ENCODE measurements around the gene TRAPPC12.

DNA sequence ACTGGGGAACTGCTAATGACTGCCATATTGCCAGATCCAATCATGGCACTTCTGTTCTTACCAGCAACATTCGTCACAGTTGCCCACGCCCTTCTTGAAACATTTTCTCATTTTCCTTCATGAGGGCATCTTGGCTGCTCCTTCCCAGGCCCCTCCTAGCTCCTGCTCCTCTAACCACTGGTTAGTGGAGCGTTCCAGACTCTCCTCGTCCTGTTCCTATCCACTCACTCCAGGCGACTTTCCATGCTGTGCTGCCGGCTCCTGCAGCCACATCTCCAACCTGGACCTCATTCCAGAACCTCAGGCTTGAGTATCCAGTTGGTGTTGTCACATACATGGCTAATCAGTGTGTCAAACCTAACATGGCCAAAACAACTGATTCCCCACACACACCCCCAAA, 141.1 kb downstream of the TRAPPC12 start:
- TF ChIP-seq RAD21 (conservative IDR thresholded peaks at IDR 0.05): no peak
- no peak for TF ChIP-seq CTCF (IDR thresholded peaks at IDR 0.05; ENCODE audit: poor library complexity, severe bottlenecking)
- no peak for TF ChIP-seq POLR2AphosphoS5 (IDR thresholded peaks at IDR 0.05)
- no peak for TF ChIP-seq REST (IDR thresholded peaks at IDR 0.05; ENCODE audit: borderline replicate concordance)
- no peak for TF ChIP-seq MXI1 (conservative IDR thresholded peaks at IDR 0.05; ENCODE audit: poor library complexity, severe bottlenecking)
- TF ChIP-seq TAF1 (IDR thresholded peaks at IDR 0.05; ENCODE audit: low read depth): no peak
- TF ChIP-seq SMC3 (conservative IDR thresholded peaks at IDR 0.05; ENCODE audit: poor library complexity): no peak
- no peak for TF ChIP-seq EZH2 (IDR thresholded peaks at IDR 0.05; ENCODE audit: borderline replicate concordance, insufficient read depth, low read length, poor library complexity, severe bottlenecking)
